NCI-H2196 (cell line): Measurements from ENCODE around the gene TCTN1.
"Not testable (repeated sequence)": the region's sequence is repeated elsewhere in the genome, so short reads cannot be mapped to it uniquely, and the experiment has no call there.

Experiments used
- DNase-seq: peaks from one replicate; lab custom pipeline; 2025; ENCODE audit not compliant: unreplicated experiment; lab: John Stamatoyannopoulos, UW

Gene TCTN1

GRCh38 chr12:110585231-110585799 lies 28.6 kb upstream of the TCTN1 start:
- DNase-seq: no peak

GRCh38 chr12:110587102-110587501 lies 26.8 kb upstream of the TCTN1 start:
- DNase-seq: not testable (repeated sequence)

GRCh38 chr12:110590059-110590458 lies 23.9 kb upstream of the TCTN1 start:
- no peak for DNase-seq

- peak; percentile 18 for DNase-seq
Observed at GRCh38 chr12:110590806-110591326, 23.1 kb upstream of the TCTN1 start.

GRCh38 chr12:110591451-110592051 lies 22.4 kb upstream of the TCTN1 start:
- peak; percentile 46 for DNase-seq

GRCh38 chr12:110592078-110592477 lies 21.9 kb upstream of the TCTN1 start:
- no peak for DNase-seq

GRCh38 chr12:110592919-110593318 lies 21.0 kb upstream of the TCTN1 start:
- not testable (repeated sequence) for DNase-seq

GRCh38 chr12:110597885-110598284 lies 16.0 kb upstream of the TCTN1 start:
- no peak for DNase-seq

GRCh38 chr12:110599334-110599733 lies 14.6 kb upstream of the TCTN1 start:
- no peak for DNase-seq

- DNase-seq: peak; percentile 56
Observed at GRCh38 chr12:110600254-110600653, 13.7 kb upstream of the TCTN1 start.

GRCh38 chr12:110602085-110602814 lies 11.7 kb upstream of the TCTN1 start:
- peak; percentile 69 for DNase-seq

GRCh38 chr12:110606253-110606611 lies 7.7 kb upstream of the TCTN1 start:
- DNase-seq: no peak

- DNase-seq: no peak
Observed at GRCh38 chr12:110613071-110613770, 708 bp upstream of the TCTN1 start.

GRCh38 chr12:110615171-110615570 lies 1.2 kb downstream of the TCTN1 start:
- DNase-seq: no peak

GRCh38 chr12:110616471-110617115 lies 2.7 kb downstream of the TCTN1 start:
- no peak for DNase-seq

GRCh38 chr12:110619534-110619953 lies 5.6 kb downstream of the TCTN1 start:
- no peak for DNase-seq

- DNase-seq: no peak
Observed at GRCh38 chr12:110622582-110622981, 8.7 kb downstream of the TCTN1 start.

- DNase-seq: no peak
Observed at GRCh38 chr12:110627500-110628195, 13.7 kb downstream of the TCTN1 start.

GRCh38 chr12:110635055-110635454 lies 21.1 kb downstream of the TCTN1 start:
- no peak for DNase-seq

GRCh38 chr12:110636516-110636915 lies 22.6 kb downstream of the TCTN1 start:
- DNase-seq: no peak
